CD4-positive, alpha-beta T cell (primary cell): Measurements from ENCODE around the gene AMDHD1. TPM values are rescaled to one million over a fixed set of nuclear protein-coding genes. Genes with fewer than 3 reads are reported as not detected.

Experiments
- ATAC-seq: fragments of 200-7000 bp; cut with Tn5 transposase; one replicate; pipeline ENCODE4 v1.10.0; 2022; ENCODE audit warnings: mild to moderate bottlenecking; ENCODE audit not compliant: poor library complexity
- CTCF ChIA-PET: fragments of 350-600 bp; sonication (Branson Sonifier 250); formaldehyde crosslinking; loops from one replicate; lab custom pipeline; 2021; ENCODE audit warnings: antibody characterized with exemption, inconsistent platforms; lab: Charles Lee
- POLR2A ChIA-PET: fragments of 350-600 bp; sonication (Branson Sonifier 250); formaldehyde crosslinking; loops from one replicate; lab custom pipeline; 2021; ENCODE audit warnings: antibody characterized with exemption, inconsistent platforms; lab: Charles Lee
- DNase-seq, 14 experiments: peaks; one replicate each; pipeline ENCODE4 v3.0.0-alpha.2; 2013 to 2020; ENCODE audit warnings: mixed read lengths in 2 of 14
- H3K27ac ChIP-seq, 2 donors: one replicate each; pipeline versions ENCODE4 v1.5.1 to v1.7.0; 2013; ENCODE audit warnings: low read length in 2 of 2, low read depth in 1 of 2, mild to moderate bottlenecking in 1 of 2
- H3K27me3 ChIP-seq, 2 experiments: 1 replicate in 1 of 2; 2 replicates in 1 of 2; pipeline versions ENCODE4 v1.6.1 to v1.7.0; 2013; ENCODE audit warnings: low read length in 2 of 2, control low read depth in 1 of 2, mild to moderate bottlenecking in 1 of 2, moderate library complexity in 1 of 2; ENCODE audit not compliant: insufficient read depth in 2 of 2, control insufficient read depth in 1 of 2
- H3K36me3 ChIP-seq: one replicate; pipeline ENCODE4 v1.6.1; 2013; ENCODE audit warnings: low read length, control low read depth; ENCODE audit not compliant: insufficient read depth
- H3K4me1 ChIP-seq: one replicate; pipeline ENCODE4 v1.6.1; 2013; ENCODE audit warnings: low read length, control low read depth; ENCODE audit not compliant: insufficient read depth
- H3K4me3 ChIP-seq: one replicate; pipeline ENCODE4 v1.5.1; 2013; ENCODE audit warnings: mild to moderate bottlenecking, low read length, moderate library complexity
- H3K9me3 ChIP-seq, 2 experiments: 1 replicate in 1 of 2; 2 replicates in 1 of 2; pipeline versions ENCODE4 v1.6.1 to v1.7.0; 2013; ENCODE audit warnings: low read length in 2 of 2, mild to moderate bottlenecking in 2 of 2, control low read depth in 1 of 2, moderate library complexity in 1 of 2; ENCODE audit not compliant: control insufficient read depth in 1 of 2, insufficient read depth in 1 of 2
- H3K27ac Mint-ChIP-seq: one replicate; pipeline ENCODE4 v1.8.0; 2020; ENCODE audit warnings: mixed read lengths
- H3K27me3 Mint-ChIP-seq: one replicate; pipeline ENCODE4 v1.8.0; 2021; ENCODE audit warnings: mixed read lengths
- H3K36me3 Mint-ChIP-seq: one replicate; pipeline ENCODE4 v1.8.0; 2021; ENCODE audit warnings: low read depth, mixed read lengths
- H3K4me1 Mint-ChIP-seq: one replicate; pipeline ENCODE4 v1.8.0; 2021; ENCODE audit warnings: low read depth, mixed read lengths
- H3K4me3 Mint-ChIP-seq: one replicate; pipeline ENCODE4 v1.8.0; 2020; ENCODE audit warnings: mild to moderate bottlenecking, mixed read lengths
- H3K9me3 Mint-ChIP-seq: one replicate; pipeline ENCODE4 v1.8.0; 2020; ENCODE audit warnings: mixed read lengths
- CTCF ChIP-seq: fragments of 200-600 bp; IDR thresholded peaks from one replicate; pipeline ENCODE4 v1.8.0; 2022; ENCODE audit warnings: antibody characterized with exemption, mild to moderate bottlenecking
- intact Hi-C, 2 experiments: fragments of 100-400 bp; cut with DNase I in 1 of 2; cut with micrococcal nuclease in 1 of 2; formaldehyde crosslinking; loops; one replicate each; pipeline versions ENCODE4 v1.15.1 to v1.9.0; 2023 to 2025; cut with DNase I, micrococcal nuclease
- total RNA-seq, 174 experiments: library from RNA in 2 of 174; stranded (reverse) in 2 of 174; gene quantifications; one replicate each; pipeline ENCODE4 v1.2.3 and lab custom pipeline; 2021 to 2026

AMDHD1 gene
- total RNA-seq, 2 experiments from 2014 or later = 0.78 to 0.91 TPM

- Mint-ChIP-seq H3K4me1 (no peaks in the 10 kb centered on the region), H3K36me3 (no peaks in the 10 kb centered on the region), H3K27ac (no peak overlapping the region), H3K27me3 (no peaks in the 10 kb centered on the region), H3K4me3 (no peak overlapping the region), H3K9me3 (no peaks in the 10 kb centered on the region)
- Histone ChIP-seq H3K27ac (no peak overlapping the region), H3K4me1 (no peaks in the 10 kb centered on the region), H3K9me3 (no peaks in the 10 kb centered on the region), H3K4me3 (no peak overlapping the region), H3K27me3 (no peaks in the 10 kb centered on the region), H3K36me3 (no peaks in the 10 kb centered on the region)
- POLR2A ChIA-PET = interaction anchor here (2.1 kb wide), 1 partner anchor 13 kb away, joined by 8 read pairs; the partner anchor contains the start of genes AMDHD1 and CCDC38
- ATAC-seq (no peak), DNase-seq (no peak)
- intact Hi-C loops = no loop called here
- CTCF ChIA-PET = no interaction called here
- no peak for TF ChIP-seq CTCF
Observed at GRCh38 chr12:95955549-95956159, 12.5 kb downstream of the AMDHD1 start.

GRCh38 chr12:95956557-95957145 lies 13.5 kb downstream of the AMDHD1 start:
- POLR2A ChIA-PET = no interaction called here
- ATAC-seq = no peak
- Mint-ChIP-seq H3K27me3 (no peaks in the 10 kb centered on the region), H3K36me3 (no peaks in the 10 kb centered on the region), H3K27ac (no peak overlapping the region), H3K4me1 (no peaks in the 10 kb centered on the region), H3K9me3 (no peaks in the 10 kb centered on the region), H3K4me3 (no peak overlapping the region)
- no peak for TF ChIP-seq CTCF
- CTCF ChIA-PET = no interaction called here
- no peaks in the 10 kb centered on the region for H3K4me1 ChIP-seq
- H3K9me3 ChIP-seq = no peaks in the 10 kb centered on the region
- no peak overlapping the region for H3K4me3 ChIP-seq
- DNase-seq = no peak
- no peaks in the 10 kb centered on the region for H3K27me3 ChIP-seq
- no peaks in the 10 kb centered on the region for H3K36me3 ChIP-seq
- H3K27ac ChIP-seq = no peak overlapping the region
- intact Hi-C loops = no loop called here

- H3K36me3 ChIP-seq = no peaks in the 10 kb centered on the region
- intact Hi-C loops = loop anchor here in 1 of 2 experiments (2.0 kb wide), 1 partner anchor 40 kb away; no protein-coding TSS in a partner anchor
- no peaks in the 10 kb centered on the region for H3K27me3 Mint-ChIP-seq
- no peak overlapping the region for H3K27ac Mint-ChIP-seq
- ChIA-PET CTCF (interaction anchor here (0.6 kb wide), 1 partner anchor 390 kb away, joined by 3 read pairs; no protein-coding TSS in a partner anchor), POLR2A (interaction anchor here (1.8 kb wide), 1 partner anchor 15 kb away, joined by 6 read pairs; no protein-coding TSS in a partner anchor)
- H3K27ac ChIP-seq = no peak overlapping the region
- no peak for TF ChIP-seq CTCF
- no peak overlapping the region for H3K4me3 ChIP-seq
- ATAC-seq = no peak
- no peaks in the 10 kb centered on the region for H3K4me1 Mint-ChIP-seq
- peaks cover 5% of the 10 kb centered on the region for H3K36me3 Mint-ChIP-seq
- H3K4me3 Mint-ChIP-seq = no peak overlapping the region
- H3K9me3 Mint-ChIP-seq = no peaks in the 10 kb centered on the region
- H3K27me3 ChIP-seq = no peaks in the 10 kb centered on the region
- peak in 1 of 14 experiments; percentile 17 for DNase-seq
- no peaks in the 10 kb centered on the region for H3K4me1 ChIP-seq
- H3K9me3 ChIP-seq = no peaks in the 10 kb centered on the region
Observed at GRCh38 chr12:95959107-95959506, 16.0 kb downstream of the AMDHD1 start.
